Dedifferentiated amniotic fluid mesenchymal stem cell (primary cell): ENCODE results near the gene EXOC6.

Source experiments
- DNase-seq: peaks from one replicate; pipeline ENCODE4 v3.0.0-alpha.2; 2016; ENCODE audit errors: extremely low spot score

Gene EXOC6

GRCh38 chr10:92832998-92833650 is 15.2 kb upstream of the EXOC6 start:
- DNase-seq = no peak

GRCh38 chr10:92834331-92834730 is 14.0 kb upstream of the EXOC6 start:
- DNase-seq = peak; percentile 49

DNA sequence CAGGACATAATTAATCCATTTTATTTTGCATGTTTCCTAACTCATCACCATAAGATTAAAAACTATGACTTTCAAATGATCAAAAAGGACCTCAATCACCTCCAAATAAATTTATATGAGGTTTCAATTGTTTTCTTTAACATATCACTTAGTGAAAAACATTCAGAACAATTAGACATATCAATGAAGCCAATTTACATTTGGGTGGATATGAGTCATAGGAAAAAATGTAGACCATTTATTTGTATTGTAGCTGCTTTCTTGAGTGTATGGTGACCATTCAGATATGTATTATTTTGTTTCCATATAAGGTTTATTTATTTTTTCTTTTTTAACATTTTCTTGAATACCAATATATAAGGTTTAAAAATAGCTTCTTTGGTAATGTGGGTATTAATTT is 13.3 kb upstream of the EXOC6 start:
- DNase-seq = peak; percentile 46

- DNase-seq = no peak
Observed at GRCh38 chr10:92837456-92837855, 10.9 kb upstream of the EXOC6 start.

DNA sequence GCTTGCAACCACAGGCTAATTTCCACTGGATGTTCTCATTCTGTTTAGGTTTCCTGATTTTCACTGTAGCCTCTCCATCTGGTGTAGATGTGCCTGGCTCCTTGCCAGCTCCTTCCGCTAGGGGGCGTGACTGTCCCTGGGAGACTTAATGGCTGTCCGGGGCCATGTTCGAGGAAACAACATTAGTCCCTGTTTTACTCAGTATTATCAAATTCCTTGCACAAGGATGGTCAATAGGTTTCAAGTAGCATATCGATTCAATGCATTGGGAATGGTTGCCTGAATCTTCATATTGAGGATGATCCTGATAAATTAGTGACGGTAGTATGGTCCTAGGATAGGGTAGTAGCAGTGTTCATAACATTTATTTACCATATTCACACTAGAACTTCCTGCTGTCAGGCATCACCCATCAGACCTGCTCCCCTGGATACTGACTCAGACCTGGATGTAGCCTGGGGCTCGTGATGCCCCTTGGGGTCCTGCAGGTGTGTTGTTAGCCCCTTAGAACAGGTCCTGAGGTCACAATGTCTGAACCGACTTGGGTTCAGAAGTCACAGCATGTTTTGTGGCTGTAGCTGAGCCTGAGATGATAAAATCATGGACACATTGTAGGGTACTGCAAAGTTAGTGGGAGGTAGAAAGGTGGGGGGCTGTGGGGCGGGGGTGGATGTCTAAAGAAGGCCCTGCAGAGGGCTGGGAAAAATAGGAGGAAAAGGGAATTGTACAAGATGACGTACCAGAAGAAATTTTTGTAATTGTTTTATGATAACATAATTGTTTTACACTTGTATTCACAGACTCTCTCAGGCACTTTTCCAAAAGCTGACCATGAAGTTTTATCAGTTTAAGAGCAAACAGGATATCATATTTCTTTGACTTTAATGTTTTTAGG is 8.9 kb upstream of the EXOC6 start:
- DNase-seq = peak; percentile 34

DNA sequence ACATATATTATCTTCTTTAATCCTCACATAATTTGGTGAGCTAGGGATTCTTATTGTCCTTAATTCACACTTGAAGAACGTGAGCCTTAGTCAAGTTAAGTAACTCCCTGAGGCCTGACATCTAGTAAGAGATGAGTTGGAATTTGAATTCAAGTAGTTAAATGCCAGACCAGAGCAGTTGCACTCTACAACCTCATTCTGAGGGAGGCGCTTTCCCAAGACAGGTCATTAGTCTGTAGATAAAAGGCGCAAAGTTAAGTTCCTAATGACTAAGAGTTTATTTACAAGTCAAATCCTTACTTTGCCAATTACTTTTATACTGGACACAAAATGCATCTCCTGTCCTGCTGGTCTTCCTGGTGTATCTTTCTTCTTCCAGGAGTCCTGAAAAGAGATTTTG is 3.6 kb upstream of the EXOC6 start:
- DNase-seq = peak; percentile 8

GRCh38 chr10:92845921-92846320 is 2.4 kb upstream of the EXOC6 start:
- DNase-seq = peak; percentile 13

- DNase-seq = peak; percentile 11
Observed at GRCh38 chr10:92846344-92846743, 2.0 kb upstream of the EXOC6 start.

DNA sequence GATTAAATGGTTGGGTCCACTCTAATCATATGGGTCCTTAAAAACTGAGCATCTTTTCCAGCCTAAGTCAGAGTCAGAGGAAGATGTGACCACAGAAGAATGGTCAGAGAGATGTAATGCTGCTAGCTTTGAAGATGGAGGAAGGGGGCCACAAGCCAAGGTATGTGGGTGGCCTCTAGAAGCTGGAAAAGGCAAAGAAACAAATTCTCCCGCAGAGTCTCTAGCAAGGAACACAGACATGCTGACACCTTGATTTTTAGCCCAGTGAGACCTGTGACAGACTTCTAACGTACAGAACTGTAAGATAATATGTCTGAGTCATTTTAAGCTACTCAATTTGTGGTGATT is 1.5 kb upstream of the EXOC6 start:
- no peak for DNase-seq

DNA sequence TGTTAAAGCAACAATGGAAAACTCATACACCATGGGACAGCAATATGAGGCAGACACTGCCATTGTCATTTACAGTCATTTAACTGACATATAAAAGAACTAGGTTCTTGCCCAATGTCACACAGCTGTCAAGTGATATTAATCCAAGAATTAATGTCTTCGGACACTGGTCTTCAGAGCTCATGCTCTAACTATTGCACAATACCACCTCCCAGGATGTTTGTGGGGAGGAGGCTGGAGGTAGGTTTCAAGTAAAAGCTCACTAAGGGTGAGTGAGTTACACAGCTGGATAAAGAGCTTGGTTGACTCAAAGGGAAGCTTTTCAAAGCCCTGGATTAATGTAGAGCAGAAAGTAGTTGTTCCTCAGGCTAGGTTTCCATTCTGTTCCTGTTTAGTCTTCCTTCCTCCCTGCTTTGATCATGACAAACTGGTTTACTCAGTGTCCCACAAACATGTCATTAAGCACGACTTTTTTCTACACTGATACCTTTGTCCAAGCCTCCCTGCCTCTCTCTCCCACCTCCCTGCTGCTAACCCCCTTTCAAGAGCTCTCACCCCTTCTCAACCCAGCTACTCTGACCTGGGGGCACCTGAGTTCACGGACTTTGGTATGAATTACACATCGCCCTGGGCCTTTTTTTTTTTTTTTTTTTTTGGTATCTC is 987 bp upstream of the EXOC6 start:
- peak; percentile 14 for DNase-seq

DNA sequence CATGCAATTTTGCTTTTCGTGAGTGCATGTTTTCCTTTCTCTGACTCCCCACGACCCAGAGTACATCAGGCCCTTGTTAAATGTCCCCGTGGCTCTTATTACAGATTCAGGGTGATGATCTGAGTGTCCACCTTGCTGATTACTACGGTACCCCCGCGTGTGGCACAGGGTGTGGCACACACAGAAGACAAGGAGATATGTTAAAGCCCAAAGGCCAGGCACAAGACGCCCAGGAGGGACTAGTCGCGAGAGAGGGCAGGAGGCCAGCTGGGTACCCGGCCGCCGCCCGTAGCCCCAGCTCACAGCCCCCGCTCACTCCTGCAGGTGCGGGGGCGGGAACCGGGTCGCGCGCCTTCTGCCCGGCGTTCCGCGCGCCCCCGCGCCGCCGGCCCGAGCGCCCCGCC is 281 bp upstream of the EXOC6 start:
- no peak for DNase-seq

- DNase-seq = peak; percentile 19
Observed at GRCh38 chr10:92849234-92849525, 860 bp downstream of the EXOC6 start.

GRCh38 chr10:92849576-92850090 is 1.3 kb downstream of the EXOC6 start:
- no peak for DNase-seq

DNA sequence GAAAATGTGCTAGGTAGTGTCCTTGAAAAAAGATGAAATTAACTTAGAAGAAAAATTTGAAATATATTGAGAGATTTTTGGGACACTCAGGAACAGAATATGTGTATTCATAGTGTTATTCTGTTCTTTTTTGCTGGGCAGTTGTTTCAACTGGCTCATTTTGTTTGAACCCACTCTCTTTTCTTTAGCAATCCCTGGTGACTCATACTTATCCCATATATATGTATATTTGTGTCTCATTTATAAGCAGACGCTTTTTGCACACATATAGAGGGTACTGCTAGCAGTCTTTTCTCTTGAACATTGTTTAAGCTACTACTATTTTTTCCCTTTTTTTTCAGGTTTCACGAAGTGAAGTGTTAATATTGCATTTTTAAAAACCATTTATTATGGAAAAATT is 1.9 kb downstream of the EXOC6 start:
- DNase-seq = no peak

- DNase-seq = no peak
Observed at GRCh38 chr10:92851003-92851402, 2.7 kb downstream of the EXOC6 start.

- DNase-seq = no peak
Observed at GRCh38 chr10:92855560-92855959, 7.2 kb downstream of the EXOC6 start.

- DNase-seq = no peak
Observed at GRCh38 chr10:92857904-92858514, 9.7 kb downstream of the EXOC6 start.

DNA sequence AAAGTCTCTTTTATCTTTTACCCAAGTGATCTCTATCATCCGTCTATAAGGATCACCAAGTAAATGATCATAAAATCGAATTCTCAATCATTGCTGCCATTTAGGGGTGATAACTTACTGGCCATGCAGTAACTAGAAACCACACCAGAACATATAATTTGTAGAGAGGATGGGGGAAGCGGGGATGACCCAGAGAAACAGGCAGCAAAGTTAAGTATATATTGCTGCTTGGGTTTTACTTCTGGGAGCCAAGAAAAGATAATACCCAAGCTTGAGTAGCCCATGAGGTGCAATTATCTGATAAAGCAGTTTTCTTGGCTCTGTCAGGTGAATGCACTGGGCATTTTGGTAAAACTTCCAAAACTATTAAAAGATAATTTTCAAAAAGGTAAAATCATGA is 18.9 kb downstream of the EXOC6 start:
- no peak for DNase-seq

- no peak for DNase-seq
Observed at GRCh38 chr10:92868036-92868435, 19.7 kb downstream of the EXOC6 start.

GRCh38 chr10:92868557-92868956 is 20.2 kb downstream of the EXOC6 start:
- DNase-seq = no peak

DNA sequence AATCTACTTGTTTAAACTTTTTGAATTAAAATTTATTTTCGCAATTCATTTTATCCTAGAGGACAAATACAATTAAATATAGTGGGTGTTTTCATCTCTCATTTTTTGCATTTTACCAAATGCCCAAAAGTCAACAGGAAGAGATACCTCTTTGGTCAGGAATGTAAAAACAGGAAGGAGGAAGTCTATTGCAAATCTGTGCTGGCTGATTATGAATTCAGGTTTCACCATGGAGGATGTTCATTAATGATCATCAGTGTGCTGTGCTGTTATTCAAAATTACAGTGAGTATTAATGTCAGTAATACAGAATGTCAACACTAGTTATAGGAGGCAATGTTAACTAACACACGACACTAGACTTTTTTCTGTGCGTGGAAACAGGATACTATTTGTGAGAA is 24.7 kb downstream of the EXOC6 start:
- DNase-seq = no peak

DNA sequence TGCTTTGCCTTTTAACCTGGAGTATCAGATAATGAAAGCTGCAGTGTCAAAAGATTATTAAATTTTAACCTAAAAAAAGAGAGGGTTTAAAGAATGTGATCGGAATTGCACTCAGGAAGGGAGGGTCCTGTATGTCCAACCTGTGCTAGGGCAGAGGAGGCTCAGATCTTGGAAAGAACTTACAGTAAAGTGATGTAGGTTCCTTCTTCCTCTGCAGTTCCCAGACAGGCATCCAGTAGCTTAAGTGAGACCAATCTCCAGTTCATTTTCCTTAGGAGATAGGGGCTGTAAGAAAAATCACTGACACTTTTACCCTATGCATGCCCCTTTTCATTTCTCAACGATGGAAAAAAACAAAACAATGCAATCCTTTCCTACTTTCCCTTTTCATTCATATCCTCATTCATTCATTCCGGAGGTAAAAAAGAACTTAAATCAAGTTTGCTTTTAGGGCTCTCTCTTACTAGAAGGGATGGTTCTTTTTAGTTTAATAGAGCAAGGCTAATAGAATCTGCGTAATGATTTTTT is 28.3 kb downstream of the EXOC6 start:
- DNase-seq = no peak
